C4-2B (cell line): ENCODE measurements around the gene PQBP1.
"Not testable (repeated sequence)": the region's sequence is repeated elsewhere in the genome, so short reads cannot be mapped to it uniquely, and the experiment has no call there.

Experiments used
- CTCF ChIP-seq: fragments of 450-650 bp; conservative IDR thresholded peaks from 2 replicates; pipeline ENCODE4 v1.5.1; 2017; ENCODE audit warnings: mild to moderate bottlenecking
- ZFX ChIP-seq: fragments of 450-650 bp; IDR thresholded peaks from 2 replicates; pipeline ENCODE4 v1.6.1; 2017

- TF ChIP-seq CTCF, ZFX: not testable (repeated sequence)
Measured at GRCh38 chrX:48853494-48853893, 44.2 kb upstream of the PQBP1 start.
